ENCODE results near the gene DNAI2.
A peak's percentile ranks its signal among the peaks of the same experiment; 100 is the strongest.
"Not testable (repeated sequence)": the region's sequence is repeated elsewhere in the genome, so short reads cannot be mapped to it uniquely, and the experiment has no call there.

The DNAI2 gene

GRCh38 chr17:74277935-74278334, 3.9 kb downstream of the DNAI2 start:
- no peak for DNase-seq

DNA sequence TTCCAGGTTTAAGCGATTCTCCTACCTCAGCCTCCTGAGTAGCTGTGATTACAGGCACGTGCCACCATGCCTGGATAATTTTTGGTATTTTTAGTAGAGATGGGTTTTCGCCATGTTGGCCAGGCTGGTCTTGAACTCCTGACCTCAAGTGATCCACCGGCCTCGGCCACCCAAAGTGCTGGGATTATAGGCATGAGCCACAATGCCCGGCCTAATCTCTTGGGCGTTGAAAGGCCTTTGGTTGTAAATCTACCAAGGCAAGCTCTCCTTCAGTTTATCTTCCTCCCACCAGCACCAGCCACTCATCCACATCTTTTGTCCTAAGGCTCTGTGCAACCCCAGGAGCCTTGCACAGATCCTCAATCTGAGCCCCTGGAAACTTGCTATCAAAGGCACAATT, 5.6 kb downstream of the DNAI2 start:
- not testable (repeated sequence) for DNase-seq

DNA sequence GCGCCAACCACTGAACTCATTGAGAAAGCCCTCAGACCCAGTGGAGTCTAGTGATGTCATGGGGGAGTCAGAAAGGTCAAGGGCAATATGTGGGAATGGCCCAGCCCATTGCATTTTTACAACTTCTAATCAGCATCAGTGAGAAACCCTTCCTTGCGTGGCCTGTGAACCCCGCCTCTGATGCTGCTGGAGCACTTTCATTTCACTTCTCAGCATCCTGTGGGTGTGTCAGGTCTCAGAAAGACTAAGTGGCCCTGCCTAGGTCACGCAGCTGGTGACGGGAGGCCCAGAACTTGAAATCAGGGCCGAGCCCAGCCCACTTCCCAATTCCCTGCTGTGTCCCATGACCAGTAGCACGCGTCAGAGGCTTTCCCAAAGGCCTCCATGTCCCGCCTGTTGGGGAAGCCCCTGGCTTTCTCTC, 6.1 kb downstream of the DNAI2 start:
- DNase-seq: peak; percentile 80

DNA sequence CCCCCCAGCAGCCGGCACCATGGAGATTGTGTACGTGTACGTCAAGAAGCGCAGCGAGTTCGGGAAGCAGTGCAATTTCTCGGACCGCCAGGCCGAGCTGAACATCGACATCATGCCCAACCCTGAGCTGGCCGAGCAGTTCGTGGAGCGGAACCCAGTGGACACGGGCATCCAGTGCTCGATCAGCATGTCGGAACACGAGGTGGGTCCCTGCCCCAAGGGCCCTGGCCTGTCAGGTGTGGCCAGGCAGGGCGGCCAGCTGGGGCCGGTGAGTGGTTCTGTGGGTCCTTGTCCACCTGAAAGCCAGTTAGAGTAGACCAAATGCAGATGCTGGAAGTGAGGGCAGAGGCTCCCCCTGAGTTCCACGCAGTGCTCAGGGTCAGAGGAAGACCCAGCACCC, 7.8 kb downstream of the DNAI2 start:
- DNase-seq: no peak

DNA sequence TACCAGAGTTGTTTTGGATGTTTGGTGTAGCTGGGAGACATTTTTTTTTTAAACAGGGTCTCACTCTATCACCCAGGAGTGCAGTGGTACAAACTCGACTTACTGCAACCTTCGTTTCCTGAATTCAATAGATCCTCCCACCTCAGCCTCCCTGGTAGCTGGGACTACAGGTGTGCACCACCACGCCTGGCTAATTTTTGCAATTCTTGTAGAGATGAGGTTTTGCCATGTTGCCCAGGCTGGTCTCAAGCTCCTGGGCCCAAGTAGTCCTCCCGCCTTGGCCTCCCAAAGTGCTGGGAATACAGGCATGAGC, 8.2 kb downstream of the DNAI2 start:
- DNase-seq: not testable (repeated sequence)

DNA sequence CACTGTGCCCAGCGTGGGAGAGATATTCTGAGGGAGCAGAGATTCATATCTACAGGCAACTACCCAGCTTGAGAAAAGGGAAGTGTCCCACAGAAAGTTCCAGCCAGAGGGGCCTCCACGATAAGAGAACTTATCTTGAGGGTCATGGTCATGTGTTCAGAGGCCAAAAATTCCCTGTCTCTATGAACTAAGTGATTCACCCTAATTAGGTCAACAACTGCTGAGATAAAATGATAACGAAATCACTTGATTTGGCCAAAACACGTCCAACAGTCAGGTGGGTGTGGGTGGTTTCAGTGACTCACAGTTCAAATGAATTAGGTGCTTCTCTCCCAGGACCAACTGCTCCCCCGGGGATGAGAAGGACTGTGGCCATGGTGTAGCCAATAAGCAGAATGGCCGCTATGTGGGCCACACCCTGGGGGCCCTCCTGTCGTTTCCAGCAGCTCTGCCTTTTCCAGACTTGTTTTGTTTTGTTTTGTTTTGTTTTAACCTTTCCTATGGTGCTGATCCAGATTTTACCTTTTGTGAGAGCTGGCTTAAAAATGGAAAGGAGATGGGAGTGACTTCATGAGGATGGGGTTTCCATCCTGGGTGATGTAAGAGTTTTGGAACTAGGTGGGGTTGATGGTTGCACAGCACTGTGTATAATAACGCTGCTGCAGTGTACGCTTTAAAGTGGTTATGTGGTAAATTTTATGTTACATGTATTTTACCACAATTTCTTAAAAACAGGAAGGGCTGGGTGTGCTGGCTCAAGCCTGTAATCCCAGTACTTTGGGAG, 8.7 kb downstream of the DNAI2 start:
- DNase-seq: peak; percentile 77

GRCh38 chr17:74283371-74283673, 9.3 kb downstream of the DNAI2 start:
- no peak for DNase-seq

DNA sequence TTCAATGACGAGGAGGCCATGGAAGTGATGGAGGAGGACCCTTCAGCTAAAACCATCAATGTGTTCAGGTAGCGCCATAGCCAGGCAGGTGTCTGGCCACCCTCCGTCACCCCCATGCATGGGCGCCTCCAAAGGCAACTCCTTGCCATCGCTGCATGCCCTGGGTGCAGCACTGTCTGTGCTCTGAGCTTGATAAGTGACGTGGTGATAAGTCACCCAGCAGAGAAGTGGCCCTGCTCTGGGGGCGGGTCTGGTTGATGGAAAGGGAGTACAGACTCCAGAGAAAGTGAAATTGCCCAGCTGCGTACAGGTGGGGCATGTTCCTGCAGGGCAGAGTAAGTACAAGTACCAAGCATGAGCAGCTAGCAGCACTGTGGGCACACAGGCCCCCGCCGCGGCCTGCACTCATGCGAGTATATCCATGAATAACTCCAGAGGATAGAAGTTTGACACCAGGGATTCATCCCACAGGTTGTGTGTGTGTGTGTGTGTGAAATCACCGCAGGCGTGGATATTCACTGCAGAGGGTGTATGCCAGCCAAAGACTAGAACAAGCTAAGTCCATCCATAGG, 13.1 kb downstream of the DNAI2 start:
- DNase-seq: no peak

- DNase-seq: no peak
Measured at GRCh38 chr17:74288785-74289184, 14.8 kb downstream of the DNAI2 start.

- DNase-seq: no peak
Measured at GRCh38 chr17:74289688-74290087, 15.7 kb downstream of the DNAI2 start.

DNA sequence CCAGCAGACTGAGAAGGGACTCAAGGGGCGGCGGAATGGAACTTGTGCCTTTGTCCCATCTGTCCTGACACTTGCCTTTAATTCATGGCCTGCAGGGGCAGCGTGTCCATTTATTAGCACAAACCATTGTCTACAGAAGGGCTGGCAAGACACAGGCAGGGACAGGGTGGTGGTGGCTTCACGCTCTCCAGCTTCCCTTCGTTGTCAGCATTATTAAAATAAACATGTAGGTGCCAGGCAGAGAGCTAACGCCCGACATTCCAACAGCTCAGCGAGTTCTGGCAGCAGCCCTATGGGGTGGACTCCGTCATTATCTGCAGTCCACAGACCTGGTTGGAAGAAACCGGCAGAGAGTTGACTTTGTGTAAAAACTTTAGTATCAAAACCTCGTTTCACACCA, 16.3 kb downstream of the DNAI2 start:
- no peak for DNase-seq

DNA sequence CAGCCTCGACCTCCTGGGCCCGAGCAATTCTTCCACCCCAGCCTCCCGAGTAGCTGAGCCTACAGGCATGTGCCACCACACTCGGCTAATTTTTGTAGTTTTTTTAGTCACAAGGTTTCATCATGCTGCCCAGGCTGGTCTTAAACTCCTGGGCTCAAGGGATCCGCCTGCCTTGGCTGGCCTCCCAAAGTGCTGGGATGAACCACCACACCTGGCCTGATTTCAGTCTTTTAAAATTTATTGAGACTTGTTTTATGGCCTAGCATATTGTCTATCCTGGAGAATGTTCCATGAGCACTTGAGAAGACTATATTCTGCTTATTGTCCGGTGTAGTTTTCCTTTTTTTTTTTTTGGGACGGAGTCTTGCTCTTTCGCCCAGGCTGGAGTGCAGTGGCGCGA, 18.5 kb downstream of the DNAI2 start:
- DNase-seq: no peak

- DNase-seq: no peak
Measured at GRCh38 chr17:74295625-74296547, 21.9 kb downstream of the DNAI2 start.

DNA sequence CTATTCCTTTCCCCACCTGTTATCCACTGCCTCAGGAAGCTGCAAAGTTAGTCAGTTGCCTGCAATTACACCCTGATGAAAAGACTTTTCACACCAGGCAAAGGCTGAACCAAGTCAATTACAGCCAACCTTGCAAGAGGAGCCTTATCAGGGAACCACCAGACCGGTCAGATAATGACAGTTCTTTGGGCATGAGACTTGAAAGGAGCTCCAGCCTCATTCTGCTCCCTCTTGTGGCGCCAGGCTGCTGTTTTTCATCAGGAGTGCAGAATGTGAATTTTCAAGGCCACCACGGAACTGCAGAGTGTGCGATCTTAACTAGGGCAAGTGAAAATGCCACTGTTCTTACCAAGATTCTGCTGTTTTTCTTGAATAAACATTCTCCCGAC, 22.5 kb downstream of the DNAI2 start:
- DNase-seq: peak; percentile 63

- no peak for DNase-seq
Measured at GRCh38 chr17:74297941-74298340, 23.9 kb downstream of the DNAI2 start.

- DNase-seq: no peak
Measured at GRCh38 chr17:74298778-74299177, 24.7 kb downstream of the DNAI2 start.

GRCh38 chr17:74299226-74300009, 25.4 kb downstream of the DNAI2 start:
- no peak for DNase-seq

DNA sequence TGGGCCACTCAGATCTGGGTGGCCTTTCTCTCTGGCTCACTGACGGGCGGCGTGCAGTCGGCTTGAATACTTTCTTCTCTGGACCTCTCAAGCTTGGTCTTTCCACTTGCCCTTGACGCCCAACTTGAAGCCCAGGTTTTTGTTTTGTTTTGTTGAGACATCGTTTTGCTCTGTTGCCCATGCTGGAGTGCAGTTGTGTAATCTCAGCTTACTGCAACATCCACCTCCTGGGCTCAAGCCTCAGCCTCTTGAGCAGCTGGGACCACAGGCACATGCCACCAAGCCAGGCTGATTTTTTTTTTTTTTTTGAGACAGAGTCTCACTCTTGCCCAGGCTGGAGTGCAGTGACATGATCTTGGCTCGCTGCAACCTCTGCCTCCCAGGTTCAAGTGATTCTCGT, 29.3 kb downstream of the DNAI2 start:
- DNase-seq: no peak

DNA sequence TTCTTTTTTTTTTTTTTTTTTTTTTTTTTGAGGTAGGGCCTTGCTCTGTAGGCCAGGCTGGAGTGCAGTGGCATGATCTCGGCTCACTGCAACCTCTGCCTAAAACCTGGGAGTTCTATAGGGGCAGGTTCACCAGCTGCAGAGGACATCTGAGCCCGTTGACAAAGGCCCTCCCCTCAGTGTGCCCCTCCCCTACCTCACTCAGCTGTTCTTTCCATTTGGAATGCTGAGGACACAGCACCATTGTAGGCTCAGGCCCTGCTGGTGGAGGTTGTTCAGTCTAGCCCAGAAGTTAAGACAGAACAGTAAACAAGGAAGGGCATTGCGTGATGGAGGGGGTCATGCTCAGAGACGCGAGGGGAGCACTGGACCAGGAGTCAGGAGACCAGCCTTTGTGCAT, 30.1 kb downstream of the DNAI2 start:
- no peak for DNase-seq

DNA sequence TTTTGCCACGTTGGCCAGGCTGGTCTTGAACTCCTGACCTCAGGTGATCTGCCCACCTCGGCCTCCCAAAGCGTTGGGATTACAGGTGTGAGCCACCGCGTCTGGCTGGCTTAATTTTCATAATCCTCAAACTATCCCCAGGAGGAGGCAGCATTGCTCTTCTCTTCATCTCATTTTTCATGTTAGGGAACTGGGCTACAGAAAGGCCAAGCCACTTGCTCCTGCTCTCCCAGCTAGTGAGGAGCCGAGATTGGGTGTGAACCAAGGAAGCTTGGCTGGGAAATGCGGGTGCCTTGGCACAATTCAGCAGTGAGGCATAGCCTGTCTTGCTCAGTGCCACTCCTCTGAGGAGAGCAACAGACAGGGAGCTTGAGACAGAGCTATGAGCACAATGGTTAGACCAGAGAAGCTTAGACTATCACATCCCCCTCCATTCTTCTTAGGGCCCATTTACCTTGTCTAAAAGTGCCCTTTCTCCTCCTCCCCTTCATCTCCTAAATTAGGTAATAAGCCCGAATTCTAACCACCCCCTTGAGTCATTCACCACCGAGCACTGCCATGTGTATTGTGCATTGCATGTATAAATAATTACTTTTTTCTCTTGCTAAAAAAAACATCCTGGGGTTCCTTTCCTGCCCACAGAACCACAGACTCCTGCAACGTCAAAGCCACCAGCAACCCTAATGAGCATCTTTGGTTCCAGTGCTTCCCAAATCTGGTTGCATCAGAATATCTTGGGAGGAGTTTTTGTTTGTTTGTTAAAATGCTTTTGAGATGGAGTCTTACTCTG, 32.0 kb downstream of the DNAI2 start:
- no peak for DNase-seq

GRCh38 chr17:74307984-74308773, 34.1 kb downstream of the DNAI2 start:
- DNase-seq: no peak

GRCh38 chr17:74309902-74310301, 35.9 kb downstream of the DNAI2 start:
- DNase-seq: no peak
